GM18868 (cell line): ENCODE data around the gene NCBP3.

Source experiments
- ATAC-seq: cut with Tn5 transposase; IDR thresholded peaks from one replicate; pipeline ENCODE4 v1.9.1; 2021; ENCODE audit warnings: mild to moderate bottlenecking, moderate library complexity; ENCODE audit not compliant: unreplicated experiment

NCBP3 gene

GRCh38 chr17:3813171-3813570 lies 32.9 kb downstream of the NCBP3 start:
- ATAC-seq, result no peak

GRCh38 chr17:3812771-3813170 lies 33.3 kb downstream of the NCBP3 start:
- ATAC-seq, result no peak

- ATAC-seq, result no peak
Measured at GRCh38 chr17:3812284-3812683, 33.8 kb downstream of the NCBP3 start.

GRCh38 chr17:3810019-3810418 lies 36.0 kb downstream of the NCBP3 start:
- ATAC-seq, result no peak

- ATAC-seq, result no peak
Measured at GRCh38 chr17:3809135-3809534, 36.9 kb downstream of the NCBP3 start.

GRCh38 chr17:3808701-3809100 lies 37.3 kb downstream of the NCBP3 start:
- ATAC-seq, result no peak

GRCh38 chr17:3805581-3805980 lies 40.5 kb downstream of the NCBP3 start:
- no peak for ATAC-seq

GRCh38 chr17:3804503-3804931 lies 41.5 kb downstream of the NCBP3 start:
- no peak for ATAC-seq

- no peak for ATAC-seq
Measured at GRCh38 chr17:3803308-3803640, 42.8 kb downstream of the NCBP3 start.

- no peak for ATAC-seq
Measured at GRCh38 chr17:3802461-3803307, 43.4 kb downstream of the NCBP3 start.

- no peak for ATAC-seq
Measured at GRCh38 chr17:3801792-3802191, 44.3 kb downstream of the NCBP3 start.

GRCh38 chr17:3801347-3801746 lies 44.7 kb downstream of the NCBP3 start:
- ATAC-seq, result no peak

GRCh38 chr17:3800362-3801271 lies 45.4 kb downstream of the NCBP3 start, which contains the start of gene ITGAE:
TSS of gene ITGAE (minus strand) at chr17:3801188. CDS start at chr17:3801144, 44 bp downstream.
- ATAC-seq, result no peak

GRCh38 chr17:3799181-3799945 lies 46.7 kb downstream of the NCBP3 start:
- ATAC-seq, result no peak

- no peak for ATAC-seq
Measured at GRCh38 chr17:3798273-3799180, 47.5 kb downstream of the NCBP3 start.

GRCh38 chr17:3796822-3797170 lies 49.2 kb downstream of the NCBP3 start:
- peak; percentile 18 for ATAC-seq

- ATAC-seq, result peak; percentile 64
Measured at GRCh38 chr17:3796110-3796821, 49.8 kb downstream of the NCBP3 start.

- no peak for ATAC-seq
Measured at GRCh38 chr17:3795390-3796102, 50.5 kb downstream of the NCBP3 start.
